Fibroblast of pulmonary artery (primary cell): ENCODE results near the gene IQCH.

Source experiments
- DNase-seq: peaks from one replicate; pipeline ENCODE4 v3.0.0-alpha.2; 2010; ENCODE audit warnings: low read depth
- H3K4me3 ChIP-seq: replicated peaks from 2 replicates; pipeline ENCODE4 v1.5.1; 2011; ENCODE audit warnings: low read depth, mild to moderate bottlenecking, control low read depth, low read length, moderate library complexity
- TF ChIP-seq, protein P1 (sequence below): IDR thresholded peaks from 2 replicates; pipeline ENCODE4 v1.5.1; 2011; ENCODE audit warnings: mild to moderate bottlenecking, control low read depth, low read length, inconsistent platforms; ENCODE audit errors: missing control alignments

IQCH gene

DNA sequence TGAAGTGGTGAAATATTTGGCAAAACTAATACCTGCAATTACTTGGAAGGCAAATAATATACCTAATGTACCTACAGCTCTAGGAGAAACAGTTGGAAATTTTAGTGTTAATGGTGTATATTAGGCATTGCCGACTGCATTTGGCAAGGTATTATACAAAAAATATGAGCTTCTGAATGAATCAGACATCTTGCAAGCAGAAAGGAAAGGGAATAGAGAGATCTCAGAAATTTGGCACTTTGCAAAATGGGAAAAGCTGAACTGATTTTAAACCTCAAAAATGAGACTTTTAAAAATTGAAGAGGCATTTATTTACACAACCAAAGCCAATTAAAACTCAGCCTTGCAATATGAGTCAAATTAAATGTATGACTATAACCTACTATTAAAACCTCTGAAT lies 226.2 kb downstream of the IQCH start:
- no peak overlapping the region for H3K4me3 ChIP-seq
- DNase-seq: no peak
- TF ChIP-seq, protein P1, sequence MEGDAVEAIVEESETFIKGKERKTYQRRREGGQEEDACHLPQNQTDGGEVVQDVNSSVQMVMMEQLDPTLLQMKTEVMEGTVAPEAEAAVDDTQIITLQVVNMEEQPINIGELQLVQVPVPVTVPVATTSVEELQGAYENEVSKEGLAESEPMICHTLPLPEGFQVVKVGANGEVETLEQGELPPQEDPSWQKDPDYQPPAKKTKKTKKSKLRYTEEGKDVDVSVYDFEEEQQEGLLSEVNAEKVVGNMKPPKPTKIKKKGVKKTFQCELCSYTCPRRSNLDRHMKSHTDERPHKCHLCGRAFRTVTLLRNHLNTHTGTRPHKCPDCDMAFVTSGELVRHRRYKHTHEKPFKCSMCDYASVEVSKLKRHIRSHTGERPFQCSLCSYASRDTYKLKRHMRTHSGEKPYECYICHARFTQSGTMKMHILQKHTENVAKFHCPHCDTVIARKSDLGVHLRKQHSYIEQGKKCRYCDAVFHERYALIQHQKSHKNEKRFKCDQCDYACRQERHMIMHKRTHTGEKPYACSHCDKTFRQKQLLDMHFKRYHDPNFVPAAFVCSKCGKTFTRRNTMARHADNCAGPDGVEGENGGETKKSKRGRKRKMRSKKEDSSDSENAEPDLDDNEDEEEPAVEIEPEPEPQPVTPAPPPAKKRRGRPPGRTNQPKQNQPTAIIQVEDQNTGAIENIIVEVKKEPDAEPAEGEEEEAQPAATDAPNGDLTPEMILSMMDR: no peak

DNA sequence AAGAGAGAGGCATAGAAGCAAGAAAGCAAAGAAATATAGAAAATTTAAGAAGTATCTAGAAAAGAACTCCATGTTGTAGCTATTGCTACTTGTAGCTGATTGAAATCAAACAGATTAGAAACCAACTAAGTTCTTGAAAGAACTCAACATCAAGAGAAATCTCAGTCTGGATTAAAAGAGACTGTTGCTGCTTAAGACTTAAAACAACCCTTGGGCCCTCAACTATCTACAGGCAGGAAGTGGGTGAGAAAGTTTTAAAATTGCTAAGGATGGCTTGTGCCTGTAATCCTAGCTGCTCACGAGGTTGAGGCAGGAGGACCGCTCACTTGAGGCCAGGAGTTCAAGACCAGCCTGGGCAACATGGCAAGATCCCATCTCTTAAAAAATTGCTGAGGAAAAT lies 227.1 kb downstream of the IQCH start:
- no peak overlapping the region for H3K4me3 ChIP-seq
- DNase-seq: no peak
- TF ChIP-seq, protein P1: no peak

DNA sequence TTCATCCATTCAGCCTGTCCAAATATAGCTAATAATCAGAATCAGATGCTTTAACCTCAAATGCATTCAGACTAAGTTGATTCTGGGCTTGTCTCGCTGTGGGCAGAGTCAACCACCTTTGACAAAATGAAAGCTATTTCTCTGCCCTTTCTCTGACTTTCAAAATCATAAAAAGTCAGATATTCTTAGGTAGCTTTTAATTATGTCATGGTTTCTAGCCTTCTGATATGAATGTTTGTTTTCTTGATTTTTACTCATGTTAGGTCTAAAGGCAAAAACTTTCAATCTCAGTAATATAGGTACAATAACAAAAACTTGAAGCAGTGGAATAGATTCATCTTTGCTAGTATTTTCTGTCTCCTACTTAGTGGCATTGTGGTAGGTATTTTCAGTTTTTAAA lies 241.0 kb downstream of the IQCH start:
- TF ChIP-seq, protein P1: no peak
- no peak overlapping the region for H3K4me3 ChIP-seq
- DNase-seq: no peak

DNA sequence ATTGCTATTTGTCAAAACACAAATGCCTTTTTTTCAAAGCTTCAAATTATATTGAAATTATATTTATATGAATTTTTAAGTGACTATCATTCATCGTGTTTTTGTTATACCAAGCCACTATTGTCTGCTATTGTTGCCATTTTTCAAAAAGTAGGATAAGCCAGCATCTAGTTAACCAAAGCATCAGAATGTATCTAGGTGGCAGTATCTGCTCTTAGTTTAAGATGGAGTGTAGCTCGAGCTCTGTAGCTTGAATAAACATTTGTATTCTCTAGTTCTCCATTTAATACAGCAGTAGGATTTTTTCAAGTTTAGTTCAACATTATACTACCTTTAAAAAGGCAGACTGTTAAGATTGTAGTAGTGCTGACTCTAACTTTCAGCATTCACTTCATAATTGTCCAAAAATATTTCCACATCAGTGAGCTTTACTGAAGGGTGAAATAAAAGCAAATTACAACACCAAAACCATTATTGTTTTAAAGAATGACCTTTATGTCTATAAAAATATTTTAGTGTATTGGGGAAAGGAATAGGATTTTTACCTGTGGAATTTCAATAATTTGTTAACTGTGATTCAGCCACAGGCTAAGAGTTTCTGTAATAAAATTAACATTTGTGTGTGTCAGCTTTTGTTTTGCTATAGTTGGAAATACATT lies 246.7 kb downstream of the IQCH start:
- TF ChIP-seq, protein P1: peak; percentile 48
- DNase-seq: peak; percentile 56
- no peak overlapping the region for H3K4me3 ChIP-seq

DNA sequence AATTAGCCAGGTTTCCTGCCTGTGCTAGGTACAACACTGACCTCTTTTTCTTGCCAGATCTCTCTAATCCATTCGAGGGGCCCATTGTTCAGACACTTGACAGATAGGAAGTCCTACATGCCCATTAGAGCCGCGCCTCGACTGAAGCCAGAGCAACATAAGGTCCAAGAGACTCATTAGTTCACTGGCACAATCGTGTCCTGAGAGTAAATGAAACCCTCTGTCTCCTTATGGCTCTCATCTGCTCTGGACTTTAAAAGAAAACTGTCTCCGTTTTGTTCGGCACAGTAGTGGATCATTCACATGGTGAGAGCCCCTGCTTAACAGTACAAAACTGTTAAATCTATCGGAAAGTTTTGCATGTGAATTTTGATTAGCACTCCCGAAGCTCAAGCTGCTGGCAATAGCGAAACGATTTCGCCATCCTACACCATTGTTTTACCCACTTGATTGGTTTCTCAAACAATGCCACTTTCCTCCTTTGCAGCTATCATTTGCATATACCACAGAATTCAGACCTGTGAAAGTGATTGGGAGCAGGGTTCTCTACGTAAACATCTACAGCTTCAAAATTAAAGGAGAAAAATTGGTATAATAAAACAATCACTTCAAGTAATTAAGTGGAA lies 247.4 kb downstream of the IQCH start:
- H3K4me3 ChIP-seq: no peak overlapping the region
- TF ChIP-seq, protein P1: no peak
- no peak for DNase-seq

DNA sequence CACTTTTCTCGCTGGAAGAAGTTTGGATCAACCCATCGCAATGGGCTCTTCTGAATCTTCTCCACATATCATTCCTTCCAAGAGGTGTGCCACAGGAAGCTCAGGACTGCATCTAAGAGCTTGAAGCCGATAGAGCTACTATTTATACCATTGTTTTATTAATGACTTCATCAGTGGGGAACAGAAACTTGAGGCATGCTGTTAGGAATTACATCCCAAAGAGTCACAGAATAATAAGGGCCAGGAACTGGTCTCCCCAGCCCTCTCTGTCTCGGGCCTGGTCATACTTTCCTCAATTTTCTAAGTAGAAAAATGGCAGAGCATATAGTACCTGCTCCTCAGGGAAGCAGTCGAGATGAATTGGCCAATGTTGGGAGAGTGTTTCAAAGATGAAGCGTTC lies 249.5 kb downstream of the IQCH start:
- TF ChIP-seq, protein P1: no peak
- DNase-seq: no peak

DNA sequence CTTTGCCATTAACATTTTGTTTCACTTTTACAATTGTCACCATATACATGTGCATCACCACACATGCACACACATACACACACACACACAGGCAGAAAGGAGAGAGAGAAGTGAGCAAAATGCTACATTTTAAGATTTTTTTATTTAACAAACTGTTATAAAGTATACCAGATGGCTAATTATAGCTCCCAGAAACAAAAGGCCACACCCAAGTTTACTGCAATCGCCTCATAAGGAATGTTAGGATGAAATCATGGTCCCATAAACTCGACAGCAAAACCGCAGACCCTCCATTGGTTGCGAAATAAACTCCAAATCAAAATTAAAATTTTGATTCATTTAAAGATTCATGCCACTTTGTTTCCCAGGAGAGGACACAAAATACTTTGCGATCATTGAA lies 250.2 kb downstream of the IQCH start:
- DNase-seq: no peak
- no peak overlapping the region for H3K4me3 ChIP-seq
- TF ChIP-seq, protein P1: no peak

More for the DNA sequence above, 249.5 kb downstream of the IQCH start:
- no peak overlapping the region for H3K4me3 ChIP-seq
